Kidney capillary endothelial cell (primary cell): Measurements from ENCODE around the gene C1orf232.

Experiments
- DNase-seq: peaks from one replicate; pipeline ENCODE4 v3.0.0-alpha.2; 2018; ENCODE audit warnings: low spot score

C1orf232 gene

GRCh38 chr1:26156285-26157038 lies 12.3 kb downstream of the C1orf232 start:
- peak; percentile 76 for DNase-seq

- no peak for DNase-seq
Measured at GRCh38 chr1:26155370-26156284, 13.1 kb downstream of the C1orf232 start.

GRCh38 chr1:26154750-26155149 lies 14.0 kb downstream of the C1orf232 start:
- no peak for DNase-seq

- DNase-seq = no peak
Measured at GRCh38 chr1:26153966-26154532, 14.7 kb downstream of the C1orf232 start.

- DNase-seq = no peak
Measured at GRCh38 chr1:26148887-26149286, 19.9 kb downstream of the C1orf232 start.

- DNase-seq = no peak
Measured at GRCh38 chr1:26145960-26146294, 22.8 kb downstream of the C1orf232 start.

GRCh38 chr1:26145041-26145959 lies 23.5 kb downstream of the C1orf232 start:
- no peak for DNase-seq

GRCh38 chr1:26142159-26142558 lies 26.6 kb downstream of the C1orf232 start:
- no peak for DNase-seq

GRCh38 chr1:26138974-26139558 lies 29.7 kb downstream of the C1orf232 start:
- DNase-seq = no peak

- no peak for DNase-seq
Measured at GRCh38 chr1:26134466-26134865, 34.3 kb downstream of the C1orf232 start.

- DNase-seq = no peak
Measured at GRCh38 chr1:26132834-26133167, 36.0 kb downstream of the C1orf232 start.

- DNase-seq = no peak
Measured at GRCh38 chr1:26132128-26132833, 36.5 kb downstream of the C1orf232 start.

GRCh38 chr1:26130695-26131094 lies 38.1 kb downstream of the C1orf232 start:
- no peak for DNase-seq

GRCh38 chr1:26129778-26130177 lies 39.0 kb downstream of the C1orf232 start:
- no peak for DNase-seq

- DNase-seq = no peak
Measured at GRCh38 chr1:26127235-26128163, 41.3 kb downstream of the C1orf232 start.

GRCh38 chr1:26126321-26127084 lies 42.3 kb downstream of the C1orf232 start:
- no peak for DNase-seq

GRCh38 chr1:26125946-26126320 lies 42.8 kb downstream of the C1orf232 start:
- no peak for DNase-seq

GRCh38 chr1:26125382-26125781 lies 43.4 kb downstream of the C1orf232 start:
- no peak for DNase-seq
